Measurements from ENCODE around the gene ABCC6. TPM values are rescaled to one million over a fixed set of nuclear protein-coding genes. Genes with fewer than 3 reads are reported as not detected.
"Not testable (repeated sequence)": the region's sequence is repeated elsewhere in the genome, so short reads cannot be mapped to it uniquely, and the experiment has no call there.

The ABCC6 gene
- total RNA-seq, 1 experiment from 2014 or later = not detected

GRCh38 chr16:16240667-16241066, 17.4 kb upstream of the ABCC6 start:
- H3K36me3 ChIP-seq (ENCODE audit: insufficient read depth, low read length); H4K20me1 ChIP-seq (ENCODE audit: insufficient read depth, low read depth, low read length); H2AFZ ChIP-seq (ENCODE audit: low read length); H3K4me1 ChIP-seq (ENCODE audit: low read length); H3K27me3 ChIP-seq (ENCODE audit: low read length); H3K79me2 ChIP-seq (ENCODE audit: low read length); H3K4me2 ChIP-seq (ENCODE audit: low read depth, low read length, poor library complexity, severe bottlenecking); H3K27ac ChIP-seq (ENCODE audit: low read length); H3K9me3 ChIP-seq (ENCODE audit: low read length); H3K4me3 ChIP-seq (ENCODE audit: low read length); H3K9ac ChIP-seq (ENCODE audit: low read length); DNase-seq; H3K9me2 ChIP-seq (replicated peaks; ENCODE audit: insufficient read depth, low read length): not testable (repeated sequence)

GRCh38 chr16:16237738-16238137, 14.4 kb upstream of the ABCC6 start:
- not testable (repeated sequence) for H3K9me2 ChIP-seq (replicated peaks; ENCODE audit: insufficient read depth, low read length); DNase-seq; H3K9ac ChIP-seq (ENCODE audit: low read length); H3K9me3 ChIP-seq (ENCODE audit: low read length); H3K4me3 ChIP-seq (ENCODE audit: low read length); H3K4me1 ChIP-seq (ENCODE audit: low read length); H3K79me2 ChIP-seq (ENCODE audit: low read length); H3K27me3 ChIP-seq (ENCODE audit: low read length); H2AFZ ChIP-seq (ENCODE audit: low read length); H4K20me1 ChIP-seq (ENCODE audit: insufficient read depth, low read depth, low read length); H3K4me2 ChIP-seq (ENCODE audit: low read depth, low read length, poor library complexity, severe bottlenecking); H3K36me3 ChIP-seq (ENCODE audit: insufficient read depth, low read length); H3K27ac ChIP-seq (ENCODE audit: low read length)

- H3K79me2 ChIP-seq (ENCODE audit: low read length); H3K9me3 ChIP-seq (ENCODE audit: low read length); H3K36me3 ChIP-seq (ENCODE audit: insufficient read depth, low read length); H3K27me3 ChIP-seq (ENCODE audit: low read length); H3K9ac ChIP-seq (ENCODE audit: low read length); H2AFZ ChIP-seq (ENCODE audit: low read length); H4K20me1 ChIP-seq (ENCODE audit: insufficient read depth, low read depth, low read length); DNase-seq; H3K9me2 ChIP-seq (replicated peaks; ENCODE audit: insufficient read depth, low read length); H3K27ac ChIP-seq (ENCODE audit: low read length); H3K4me1 ChIP-seq (ENCODE audit: low read length); H3K4me3 ChIP-seq (ENCODE audit: low read length); H3K4me2 ChIP-seq (ENCODE audit: low read depth, low read length, poor library complexity, severe bottlenecking): not testable (repeated sequence)
Observed at GRCh38 chr16:16237071-16237470, 13.8 kb upstream of the ABCC6 start.

- H3K4me2 ChIP-seq (ENCODE audit: low read depth, low read length, poor library complexity, severe bottlenecking); H3K9me2 ChIP-seq (replicated peaks; ENCODE audit: insufficient read depth, low read length); H3K27me3 ChIP-seq (ENCODE audit: low read length); H4K20me1 ChIP-seq (ENCODE audit: insufficient read depth, low read depth, low read length); DNase-seq; H3K9me3 ChIP-seq (ENCODE audit: low read length); H2AFZ ChIP-seq (ENCODE audit: low read length); H3K4me1 ChIP-seq (ENCODE audit: low read length); H3K27ac ChIP-seq (ENCODE audit: low read length); H3K79me2 ChIP-seq (ENCODE audit: low read length); H3K4me3 ChIP-seq (ENCODE audit: low read length); H3K36me3 ChIP-seq (ENCODE audit: insufficient read depth, low read length); H3K9ac ChIP-seq (ENCODE audit: low read length): not testable (repeated sequence)
Observed at GRCh38 chr16:16232692-16233061, 9.4 kb upstream of the ABCC6 start.

GRCh38 chr16:16223662-16224241, 458 bp upstream of the ABCC6 start:
- DNase-seq; H3K27me3 ChIP-seq (ENCODE audit: low read length); H3K9ac ChIP-seq (ENCODE audit: low read length); H3K27ac ChIP-seq (ENCODE audit: low read length); H2AFZ ChIP-seq (ENCODE audit: low read length); H3K79me2 ChIP-seq (ENCODE audit: low read length); H3K36me3 ChIP-seq (ENCODE audit: insufficient read depth, low read length); H3K4me3 ChIP-seq (ENCODE audit: low read length); H3K9me3 ChIP-seq (ENCODE audit: low read length); H3K4me1 ChIP-seq (ENCODE audit: low read length); H4K20me1 ChIP-seq (ENCODE audit: insufficient read depth, low read depth, low read length); H3K9me2 ChIP-seq (replicated peaks; ENCODE audit: insufficient read depth, low read length); H3K4me2 ChIP-seq (ENCODE audit: low read depth, low read length, poor library complexity, severe bottlenecking): not testable (repeated sequence)

- not testable (repeated sequence) for H3K9me3 ChIP-seq (ENCODE audit: low read length); H3K27ac ChIP-seq (ENCODE audit: low read length); H3K4me3 ChIP-seq (ENCODE audit: low read length); H3K27me3 ChIP-seq (ENCODE audit: low read length); H2AFZ ChIP-seq (ENCODE audit: low read length); H3K4me2 ChIP-seq (ENCODE audit: low read depth, low read length, poor library complexity, severe bottlenecking); DNase-seq; H3K9me2 ChIP-seq (replicated peaks; ENCODE audit: insufficient read depth, low read length); H3K79me2 ChIP-seq (ENCODE audit: low read length); H4K20me1 ChIP-seq (ENCODE audit: insufficient read depth, low read depth, low read length); H3K9ac ChIP-seq (ENCODE audit: low read length); H3K36me3 ChIP-seq (ENCODE audit: insufficient read depth, low read length); H3K4me1 ChIP-seq (ENCODE audit: low read length)
Observed at GRCh38 chr16:16221382-16221781, 1.9 kb downstream of the ABCC6 start.

- H3K36me3 ChIP-seq (ENCODE audit: insufficient read depth, low read length); H3K9me2 ChIP-seq (replicated peaks; ENCODE audit: insufficient read depth, low read length): not testable (repeated sequence)
Observed at GRCh38 chr16:16220449-16220848, 2.8 kb downstream of the ABCC6 start.

GRCh38 chr16:16218787-16219186, 4.5 kb downstream of the ABCC6 start:
- H3K4me2 ChIP-seq (ENCODE audit: low read depth, low read length, poor library complexity, severe bottlenecking); H3K36me3 ChIP-seq (ENCODE audit: insufficient read depth, low read length); DNase-seq; H3K9ac ChIP-seq (ENCODE audit: low read length); H3K9me2 ChIP-seq (replicated peaks; ENCODE audit: insufficient read depth, low read length); H3K4me1 ChIP-seq (ENCODE audit: low read length); H3K27me3 ChIP-seq (ENCODE audit: low read length); H3K4me3 ChIP-seq (ENCODE audit: low read length); H4K20me1 ChIP-seq (ENCODE audit: insufficient read depth, low read depth, low read length); H3K79me2 ChIP-seq (ENCODE audit: low read length); H2AFZ ChIP-seq (ENCODE audit: low read length); H3K9me3 ChIP-seq (ENCODE audit: low read length); H3K27ac ChIP-seq (ENCODE audit: low read length): not testable (repeated sequence)

More at GRCh38 chr16:16220449-16220848, 2.8 kb downstream of the ABCC6 start:
- not testable (repeated sequence) for H3K4me1 ChIP-seq (ENCODE audit: low read length); H2AFZ ChIP-seq (ENCODE audit: low read length); H3K9ac ChIP-seq (ENCODE audit: low read length); H3K9me3 ChIP-seq (ENCODE audit: low read length); H3K27ac ChIP-seq (ENCODE audit: low read length); H4K20me1 ChIP-seq (ENCODE audit: insufficient read depth, low read depth, low read length); H3K79me2 ChIP-seq (ENCODE audit: low read length); DNase-seq; H3K4me3 ChIP-seq (ENCODE audit: low read length); H3K4me2 ChIP-seq (ENCODE audit: low read depth, low read length, poor library complexity, severe bottlenecking); H3K27me3 ChIP-seq (ENCODE audit: low read length)

- not testable (repeated sequence) for H3K27me3 ChIP-seq (ENCODE audit: low read length); H3K9me3 ChIP-seq (ENCODE audit: low read length); H3K4me3 ChIP-seq (ENCODE audit: low read length); H3K9ac ChIP-seq (ENCODE audit: low read length); H3K4me1 ChIP-seq (ENCODE audit: low read length); DNase-seq; H3K79me2 ChIP-seq (ENCODE audit: low read length); H3K4me2 ChIP-seq (ENCODE audit: low read depth, low read length, poor library complexity, severe bottlenecking); H3K36me3 ChIP-seq (ENCODE audit: insufficient read depth, low read length); H3K27ac ChIP-seq (ENCODE audit: low read length); H4K20me1 ChIP-seq (ENCODE audit: insufficient read depth, low read depth, low read length); H3K9me2 ChIP-seq (replicated peaks; ENCODE audit: insufficient read depth, low read length); H2AFZ ChIP-seq (ENCODE audit: low read length)
Observed at GRCh38 chr16:16218349-16218748, 4.9 kb downstream of the ABCC6 start.

Data from Karpas-422 (cell line).